NOMO-1 treated with dmso at 0.1 percent for 144 hours (cell line): Measurements from ENCODE around the gene CTNNA3.
"Not testable (repeated sequence)": the region's sequence is repeated elsewhere in the genome, so short reads cannot be mapped to it uniquely, and the experiment has no call there.

Experiments used
- DNase-seq: peaks from one replicate; lab custom pipeline; 2025; ENCODE audit not compliant: unreplicated experiment; lab: John Stamatoyannopoulos, UW

Gene CTNNA3

DNA sequence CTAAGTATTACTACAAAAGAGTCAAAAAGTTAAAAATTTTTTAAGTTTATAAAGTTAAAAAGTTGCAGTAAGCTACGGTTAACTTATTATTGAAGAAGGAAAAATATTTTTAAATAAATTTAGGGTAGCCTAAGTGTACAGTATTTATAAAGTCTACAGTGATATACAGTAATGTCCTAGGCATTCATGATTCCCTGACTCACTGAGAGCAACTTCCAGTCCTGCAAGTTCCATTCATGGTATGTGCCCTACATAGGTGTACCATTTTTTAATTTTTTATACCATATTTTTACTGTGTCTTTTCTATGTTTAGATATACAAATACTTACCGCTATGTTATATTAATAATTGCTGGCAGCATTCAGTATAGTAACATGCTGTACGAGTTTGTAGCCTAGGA, 92.3 kb downstream of the CTNNA3 start:
- no peak for DNase-seq

DNA sequence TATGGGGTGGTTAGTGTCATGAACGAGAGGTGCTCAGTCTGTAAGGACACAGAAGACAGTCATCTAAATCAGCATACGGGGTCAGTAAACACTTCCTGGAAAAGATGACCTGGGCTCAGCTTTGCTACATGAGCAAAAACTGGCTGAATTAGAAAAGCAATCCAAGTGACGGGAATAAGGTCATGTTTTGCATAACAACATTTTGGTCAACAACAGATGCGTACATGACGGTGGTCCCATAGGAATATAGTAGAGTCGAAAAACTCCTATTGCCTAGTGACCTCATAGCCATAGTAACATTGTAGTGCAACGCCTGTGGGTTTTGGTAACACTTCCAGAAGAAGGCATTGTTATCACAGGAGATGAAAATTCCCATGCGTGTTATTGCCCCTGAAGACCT, 92.9 kb downstream of the CTNNA3 start:
- DNase-seq: no peak

DNA sequence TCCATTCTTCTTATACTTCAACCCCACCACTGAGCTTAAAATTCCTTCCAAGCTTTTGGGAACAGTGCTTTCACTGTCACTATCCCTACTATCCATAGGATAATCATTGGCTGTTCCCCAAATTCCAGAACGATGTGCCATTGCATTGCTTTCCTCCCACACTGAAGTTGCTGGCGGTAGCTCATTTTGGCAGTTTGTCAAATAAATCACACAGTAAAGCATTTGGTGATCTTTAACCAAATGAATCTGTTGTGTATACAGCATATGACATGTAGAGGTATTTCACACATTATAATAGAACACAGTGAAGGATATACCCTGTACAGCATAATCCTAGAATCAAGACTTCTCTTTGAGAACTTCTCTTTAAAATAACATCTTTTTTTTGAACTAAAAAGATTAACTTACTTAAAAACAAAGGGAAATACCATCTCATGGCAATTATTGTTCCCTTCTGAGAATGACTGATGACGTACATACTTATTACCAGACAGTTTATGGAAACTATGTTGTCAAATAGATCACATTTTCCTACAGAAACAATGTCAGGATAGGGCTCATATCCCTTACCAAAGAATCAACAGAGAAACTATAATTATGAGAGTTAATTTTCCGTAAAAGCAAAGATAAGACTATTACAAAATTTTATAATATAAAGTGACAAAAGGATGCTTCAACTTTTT, 93.6 kb downstream of the CTNNA3 start:
- DNase-seq: no peak

DNA sequence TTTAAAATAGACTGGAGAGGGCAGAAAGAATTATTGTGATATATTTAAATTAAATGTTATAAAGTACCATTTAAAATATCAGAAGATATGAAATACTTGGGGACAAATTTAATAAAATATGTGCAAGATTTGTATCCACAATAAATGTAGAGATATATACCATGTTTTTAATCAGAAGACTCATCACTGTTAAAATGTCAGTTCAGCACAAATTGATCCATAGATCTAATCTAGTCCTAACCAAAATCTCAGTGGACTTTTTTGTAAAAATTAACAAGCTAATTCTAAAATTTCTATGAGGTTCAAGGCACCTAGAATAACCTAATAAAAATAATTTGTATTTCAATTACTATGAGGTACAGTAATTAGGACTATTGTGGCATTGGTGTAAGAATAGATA, 96.4 kb downstream of the CTNNA3 start:
- no peak for DNase-seq

DNA sequence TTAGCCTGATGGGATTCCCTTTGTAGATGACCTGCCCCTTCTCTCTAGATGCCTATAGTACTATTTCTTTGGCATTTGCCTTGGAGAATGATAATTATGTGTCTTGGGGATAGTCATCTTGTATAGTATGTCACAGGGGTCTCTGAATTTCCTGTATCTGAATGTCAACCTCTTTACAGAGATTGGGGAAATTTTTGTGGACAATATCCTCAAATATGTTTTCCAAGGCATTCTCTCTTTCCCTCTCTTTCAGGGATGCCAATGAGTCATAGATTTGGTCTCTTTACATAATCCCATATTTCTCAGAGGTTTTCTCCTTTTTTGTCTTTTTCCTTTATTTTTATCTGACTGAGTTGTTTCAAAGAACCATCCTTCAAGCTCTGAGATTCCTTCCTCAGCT, 99.4 kb downstream of the CTNNA3 start:
- DNase-seq: no peak

DNA sequence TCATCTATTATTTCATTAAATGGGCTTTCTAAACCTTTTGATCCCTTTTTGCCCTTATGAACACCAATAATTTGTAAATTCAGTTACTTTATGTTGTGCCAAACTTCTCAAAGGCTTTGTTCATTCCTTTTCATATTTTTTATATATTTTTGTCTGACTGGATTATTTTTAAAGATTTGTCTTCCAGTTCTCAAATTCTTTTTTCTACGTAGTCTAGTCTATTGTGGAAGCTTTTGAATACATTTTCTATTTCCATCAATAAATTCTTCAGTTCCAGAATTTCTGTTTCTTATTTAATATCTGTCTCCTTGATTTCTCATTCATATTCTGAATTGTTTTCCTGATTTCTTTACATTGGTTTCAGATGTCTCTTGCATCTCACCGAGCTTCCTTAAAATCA, 108.2 kb downstream of the CTNNA3 start:
- no peak for DNase-seq

DNA sequence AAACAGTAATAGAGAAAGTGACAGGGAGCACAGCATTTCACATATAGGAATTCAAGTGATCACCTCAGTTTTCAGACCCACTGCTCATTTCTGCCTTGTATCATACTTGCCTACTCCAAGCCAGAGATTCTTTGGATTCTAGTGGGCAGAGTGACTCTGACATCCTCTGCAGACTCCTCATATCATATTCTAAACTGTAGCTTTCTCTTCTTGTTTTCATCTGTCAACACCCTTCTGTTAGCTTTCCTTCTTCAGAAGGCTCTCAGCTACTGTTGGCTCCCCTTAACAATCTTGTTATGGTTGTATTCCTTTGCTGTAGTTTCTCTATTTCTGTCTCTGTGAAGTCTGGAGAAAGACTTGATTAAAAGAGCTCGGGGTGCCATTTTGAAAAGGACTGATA, 120.5 kb downstream of the CTNNA3 start:
- no peak for DNase-seq

DNA sequence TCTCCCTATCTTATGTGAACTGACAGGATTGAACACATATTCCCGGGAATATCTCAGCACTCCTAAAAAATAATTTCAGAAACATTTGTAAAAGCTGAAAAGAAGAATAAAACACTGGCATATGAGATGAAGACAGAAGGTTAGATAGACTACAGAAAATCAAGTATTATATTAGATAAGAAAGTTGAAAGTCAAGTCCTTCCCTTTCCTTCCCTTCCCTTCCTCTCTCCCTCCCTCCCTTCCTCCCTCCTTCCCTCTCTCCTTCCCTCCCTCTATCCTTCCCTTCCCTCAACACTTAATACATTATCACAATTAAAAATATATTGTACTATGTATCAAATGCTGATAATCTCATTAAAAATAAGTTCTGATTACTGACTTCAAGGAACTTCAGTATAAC, 122.5 kb downstream of the CTNNA3 start:
- no peak for DNase-seq

DNA sequence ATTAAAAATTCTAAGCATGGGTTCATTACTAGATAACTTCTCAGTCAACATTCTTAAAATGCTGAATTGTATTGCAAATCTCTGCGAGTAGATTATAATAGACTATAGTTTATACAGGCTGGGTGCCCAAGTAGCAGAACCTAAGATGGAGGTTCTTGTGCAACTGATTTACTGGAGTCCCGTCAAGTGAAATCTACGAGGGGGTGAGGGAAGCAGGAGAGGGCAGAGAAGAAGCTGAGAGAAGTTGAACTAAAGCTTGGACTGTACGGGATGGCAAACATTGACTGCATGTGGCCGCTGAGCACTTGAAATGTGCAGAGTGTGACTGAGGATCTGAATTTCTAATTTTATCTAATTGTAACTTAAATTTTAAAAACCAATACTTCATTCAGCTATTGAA, 124.5 kb downstream of the CTNNA3 start:
- DNase-seq: no peak

DNA sequence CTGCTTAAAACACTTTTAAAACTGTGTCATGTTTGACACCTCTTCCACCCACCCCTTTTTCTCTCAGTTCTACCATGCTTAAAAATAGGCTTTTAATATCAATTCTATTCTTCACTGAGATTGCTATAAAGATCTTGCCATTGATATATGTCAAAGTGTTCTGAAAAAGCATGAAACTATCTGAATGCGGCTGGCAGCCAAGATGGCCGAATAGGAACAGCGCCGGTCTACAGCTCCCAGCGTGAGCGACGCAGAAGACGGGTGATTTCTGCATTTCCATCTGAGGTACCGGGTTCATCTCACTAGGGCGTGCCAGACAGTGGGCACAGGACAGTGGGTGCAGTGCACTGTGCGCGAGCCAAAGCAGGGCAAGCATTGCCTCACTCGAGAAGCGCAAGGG, 137.7 kb downstream of the CTNNA3 start:
- not testable (repeated sequence) for DNase-seq

DNA sequence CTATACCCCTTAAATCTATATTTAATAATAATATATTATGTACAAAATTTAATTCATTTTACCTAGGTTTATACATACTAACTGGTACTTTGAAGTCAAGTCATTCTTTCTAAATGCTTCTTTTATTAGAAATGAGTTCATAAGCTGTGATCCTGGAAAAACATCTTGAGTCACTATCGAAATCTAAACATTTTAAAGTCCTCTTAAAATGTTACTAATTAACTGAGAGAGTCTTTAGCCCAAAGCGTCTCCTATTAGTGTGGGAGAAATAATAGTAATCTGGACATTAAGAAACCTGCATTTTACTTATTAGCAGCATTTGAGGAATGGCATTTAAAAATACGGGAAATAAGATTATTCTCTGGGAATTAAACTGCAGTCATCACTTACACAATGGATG, 142.7 kb downstream of the CTNNA3 start:
- no peak for DNase-seq

DNA sequence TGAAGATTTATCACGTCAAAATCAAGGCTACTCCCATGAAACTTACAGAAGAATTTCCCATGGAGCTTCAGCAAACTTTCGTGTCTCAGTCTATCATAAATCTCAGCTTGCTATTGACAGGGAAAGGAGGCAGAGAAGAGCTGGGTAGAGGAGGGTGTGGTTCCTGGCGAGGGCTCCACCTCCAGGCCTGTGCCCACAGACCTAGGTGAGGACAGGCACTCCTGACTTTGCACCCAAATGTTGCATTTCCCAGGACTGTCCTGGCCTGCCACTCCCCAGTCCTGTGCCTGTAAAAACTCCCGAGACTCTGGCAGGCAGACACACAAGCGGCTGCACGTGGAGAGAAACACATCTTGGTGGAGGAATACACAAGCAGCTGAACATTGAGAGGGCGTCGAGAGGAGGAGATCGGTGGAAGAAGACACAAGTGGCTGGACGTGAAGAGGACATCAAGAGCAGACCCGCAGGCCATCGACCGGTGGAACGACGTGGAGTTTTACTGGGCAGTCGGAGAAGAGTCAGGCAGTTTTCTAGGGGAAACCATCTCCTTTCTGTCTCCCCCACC, 145.1 kb downstream of the CTNNA3 start:
- DNase-seq: no peak

DNA sequence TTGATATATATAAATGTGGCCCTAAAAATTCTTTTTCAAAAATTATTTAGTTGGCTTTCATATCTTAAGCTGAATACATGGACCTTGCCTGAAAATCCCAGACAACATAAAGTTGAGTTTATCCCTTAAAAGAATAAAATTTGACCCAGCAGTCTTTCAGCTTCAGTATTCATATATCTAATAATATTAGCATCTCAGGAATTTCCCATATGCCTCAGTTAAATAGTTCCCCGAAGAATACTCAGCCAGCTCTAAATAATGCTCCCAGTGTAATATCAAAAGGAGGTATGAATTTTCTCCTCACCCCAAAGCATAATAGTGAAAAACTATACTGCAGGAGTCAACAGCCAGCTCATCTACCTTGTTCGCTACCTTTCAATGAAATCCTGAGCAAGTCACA, 145.9 kb downstream of the CTNNA3 start:
- no peak for DNase-seq

DNA sequence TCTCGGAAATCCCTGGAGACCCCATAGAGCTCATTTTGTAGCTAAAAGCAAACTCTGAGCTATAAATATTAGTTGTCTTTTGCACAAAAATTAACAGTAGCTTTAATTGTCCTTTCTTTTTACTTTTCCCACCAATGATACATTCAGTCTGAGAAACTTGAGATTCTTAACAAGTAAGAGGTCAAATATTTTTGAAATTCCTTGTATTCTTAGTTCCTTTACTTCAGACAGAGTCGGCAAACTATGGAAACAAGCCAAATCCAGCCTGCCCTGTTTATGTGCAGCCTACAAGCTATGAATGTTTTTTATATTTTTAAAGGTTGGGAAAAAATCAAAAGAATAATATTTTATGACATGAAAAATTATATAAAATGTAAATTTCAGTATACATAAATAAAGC, 146.6 kb downstream of the CTNNA3 start:
- DNase-seq: no peak

DNA sequence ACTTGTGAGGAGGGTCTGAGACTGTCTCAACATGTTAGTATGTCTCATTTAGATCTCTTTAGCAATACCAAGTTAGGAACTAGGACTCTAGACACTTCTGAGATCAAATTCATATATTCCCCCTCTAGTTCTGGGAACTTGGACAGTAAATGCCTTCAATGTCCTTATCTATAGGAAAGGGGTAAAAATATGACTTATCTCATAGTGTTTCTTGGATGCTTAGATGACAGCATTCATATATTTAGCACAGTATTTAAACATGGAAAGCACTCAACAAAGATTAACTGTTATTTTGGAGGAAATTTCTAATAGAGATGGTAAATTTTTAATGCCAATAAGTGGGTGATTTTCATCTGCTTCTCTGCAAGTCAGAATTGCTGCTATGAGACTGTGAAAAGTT, 154.6 kb downstream of the CTNNA3 start:
- DNase-seq: no peak

DNA sequence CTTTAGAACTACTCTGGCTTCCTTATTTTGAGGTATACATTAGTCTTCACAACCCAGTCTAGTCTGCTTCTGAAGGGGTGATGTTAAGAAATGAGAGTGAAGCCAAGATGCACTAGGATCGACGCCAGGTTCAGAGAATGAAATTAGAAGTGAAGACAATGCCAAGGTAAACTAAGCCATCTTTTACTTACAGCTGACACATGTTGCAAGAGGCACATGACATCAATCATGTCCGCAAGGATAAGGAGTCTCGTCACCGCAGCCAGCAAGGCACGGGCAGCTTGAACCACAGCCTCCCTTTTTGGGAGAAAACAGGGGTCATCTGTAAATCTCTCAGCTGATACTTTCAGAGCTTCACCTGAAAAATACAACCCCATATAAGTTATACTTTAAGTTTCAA, 156.7 kb downstream of the CTNNA3 start:
- DNase-seq: no peak

DNA sequence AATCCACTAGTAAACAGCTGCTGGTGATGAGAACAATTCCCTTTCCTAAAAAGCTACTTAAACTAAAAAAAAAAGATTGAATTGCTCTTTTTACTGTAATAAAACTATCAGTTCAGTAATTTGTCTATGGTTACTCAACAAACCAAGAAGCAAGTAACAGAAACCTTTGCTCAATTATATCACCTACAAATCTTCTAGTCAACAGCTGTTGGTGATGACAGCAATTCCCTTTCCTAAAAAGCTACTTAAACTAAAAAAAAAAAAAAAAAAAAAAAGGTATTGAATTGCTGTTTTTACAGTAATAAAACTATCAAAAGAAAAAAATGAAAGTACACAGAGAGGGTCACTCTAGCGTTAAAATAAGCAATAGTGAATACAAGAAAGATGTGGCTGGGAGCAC, 158.1 kb downstream of the CTNNA3 start:
- DNase-seq: no peak

DNA sequence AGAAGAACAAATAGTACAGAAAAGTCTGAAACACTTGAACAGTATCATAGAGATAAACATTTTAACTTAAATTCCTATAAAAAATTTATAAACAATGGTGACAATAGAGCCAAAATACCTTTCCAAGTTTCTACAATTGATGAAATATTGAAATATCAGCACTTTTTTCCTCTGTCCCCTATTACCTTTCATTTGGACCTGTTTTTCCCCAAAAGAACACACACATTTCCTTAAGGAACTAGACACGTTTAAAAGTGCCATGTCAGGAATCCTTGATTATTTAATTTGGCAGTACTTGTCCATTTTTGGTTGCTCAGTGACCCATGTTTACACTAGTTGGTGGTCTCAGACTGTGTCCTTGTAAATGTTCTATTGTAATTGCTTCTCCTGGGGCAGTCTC, 162.6 kb downstream of the CTNNA3 start:
- no peak for DNase-seq

DNA sequence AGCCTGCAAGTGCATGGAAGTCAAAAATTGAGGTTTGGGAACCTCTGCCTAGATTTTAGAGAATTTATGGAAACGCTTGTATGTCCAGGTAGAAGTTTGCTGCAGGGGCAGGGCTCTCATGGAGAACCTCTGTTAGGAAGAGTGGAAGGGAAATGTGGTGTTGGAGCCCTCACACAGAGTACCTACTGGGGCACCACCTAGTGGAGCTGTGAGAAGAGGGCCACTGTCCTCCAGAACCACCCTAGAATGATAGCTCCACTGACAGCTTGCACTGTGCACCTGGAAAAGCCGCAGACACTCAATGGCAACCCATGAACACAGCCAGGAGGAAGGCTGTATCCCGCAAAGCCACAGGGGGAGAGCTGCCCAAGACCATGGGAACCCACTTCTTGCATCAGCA, 165.0 kb downstream of the CTNNA3 start:
- DNase-seq: not testable (repeated sequence)

DNA sequence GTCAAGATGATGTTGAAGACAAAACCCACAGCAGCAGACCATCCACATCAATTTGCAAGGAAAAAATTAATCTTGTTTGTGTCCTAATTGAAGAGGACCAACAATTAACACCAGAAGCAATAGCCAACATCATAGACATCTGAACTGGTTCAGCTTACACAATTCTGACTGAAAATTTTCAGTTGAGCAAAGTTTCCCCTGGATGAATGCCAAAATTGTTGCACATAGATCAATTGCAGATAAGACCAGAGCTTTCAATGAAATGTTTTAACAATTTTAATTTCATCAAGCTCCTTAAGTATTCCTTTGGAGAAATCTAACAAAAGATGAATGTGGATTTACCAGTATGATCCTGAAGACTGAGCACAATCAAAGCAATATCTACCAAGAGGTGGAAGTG, 168.6 kb downstream of the CTNNA3 start:
- no peak for DNase-seq

DNA sequence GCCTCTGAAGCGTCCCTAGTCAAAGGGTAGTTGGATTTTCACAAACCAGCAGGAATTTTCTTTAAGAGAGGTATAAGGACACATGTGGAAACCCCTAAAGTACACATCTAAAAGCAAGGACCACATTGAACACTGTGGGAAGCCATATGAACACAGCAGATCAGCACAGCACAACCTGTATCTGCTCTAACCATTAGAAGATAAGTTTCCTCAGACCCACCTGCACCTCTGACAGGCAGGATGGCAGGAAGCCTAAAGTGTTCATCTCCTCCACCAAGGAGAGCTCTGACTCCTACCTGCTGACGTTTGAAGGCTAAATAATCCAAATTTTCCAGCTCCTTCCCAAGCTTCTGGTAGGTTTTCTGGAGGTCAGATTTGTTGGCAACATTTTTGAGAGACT, 174.4 kb downstream of the CTNNA3 start:
- DNase-seq: no peak

DNA sequence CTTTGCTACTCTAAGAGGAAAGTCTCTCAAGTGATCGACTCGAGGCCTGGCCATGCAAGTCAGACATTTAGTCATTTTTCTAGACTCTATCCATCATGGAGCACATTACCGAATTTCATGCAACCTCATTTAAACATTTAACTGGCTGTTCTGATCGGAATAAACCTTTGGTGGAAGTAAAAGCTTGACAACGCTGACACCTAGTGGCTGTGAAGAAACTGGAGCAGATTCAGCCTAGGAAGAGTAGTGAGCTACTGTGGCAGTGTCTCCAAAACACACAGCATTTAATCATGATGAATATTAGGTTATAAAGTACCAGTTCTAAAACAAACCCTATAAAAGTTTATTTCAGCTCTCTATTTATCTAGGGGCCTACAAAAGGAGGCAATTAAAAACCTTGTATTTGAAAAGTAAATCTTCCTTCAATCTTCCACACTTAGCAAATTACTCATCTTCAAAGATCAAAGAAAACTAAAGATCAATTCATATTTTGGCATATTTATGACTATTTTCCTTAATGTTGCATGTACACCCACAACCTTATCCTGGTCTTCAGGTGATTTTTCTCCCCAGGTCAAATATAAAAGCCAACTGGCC, 175.0 kb downstream of the CTNNA3 start:
- peak; percentile 17 for DNase-seq

DNA sequence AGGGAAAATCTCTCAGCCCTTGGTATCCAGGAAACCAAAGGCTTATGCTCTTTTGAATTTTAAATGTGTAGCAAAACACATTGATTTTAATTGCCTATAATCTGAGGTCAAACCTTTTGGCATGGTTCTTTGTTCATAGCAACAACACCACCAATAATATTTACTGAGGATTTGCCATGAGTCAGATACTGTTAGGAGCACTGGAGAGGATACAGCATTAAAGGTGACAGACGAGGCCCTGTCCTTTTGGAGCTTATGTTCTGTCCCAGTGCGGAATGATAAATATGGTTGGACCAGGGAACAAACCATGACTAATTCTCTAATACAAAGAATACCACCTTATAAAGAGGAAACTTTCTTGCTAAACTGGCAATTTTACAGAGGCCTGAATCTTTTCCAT, 176.6 kb downstream of the CTNNA3 start:
- no peak for DNase-seq
